Esophagus muscularis mucosa (tissue), 3 donors: ENCODE measurements around the gene NGFR.

ENCODE experiments used
- POLR2A ChIP-seq: fragments of 450-650 bp; IDR thresholded peaks from one replicate; pipeline ENCODE4 v1.6.1; 2017; ENCODE audit warnings: antibody characterized with exemption, moderate library complexity, mild to moderate bottlenecking, low read depth
- TF ChIP-seq, protein P1 (sequence below), 3 experiments: fragments of 200-600 bp in 2 of 3; fragments of 450-650 bp in 1 of 3; sonication (generic) in 2 of 3; IDR thresholded peaks; one replicate each; pipeline ENCODE4 v1.5.1; 2017 to 2019; ENCODE audit warnings: antibody characterized with exemption in 3 of 3, mild to moderate bottlenecking in 2 of 3, moderate library complexity in 1 of 3

DNA sequence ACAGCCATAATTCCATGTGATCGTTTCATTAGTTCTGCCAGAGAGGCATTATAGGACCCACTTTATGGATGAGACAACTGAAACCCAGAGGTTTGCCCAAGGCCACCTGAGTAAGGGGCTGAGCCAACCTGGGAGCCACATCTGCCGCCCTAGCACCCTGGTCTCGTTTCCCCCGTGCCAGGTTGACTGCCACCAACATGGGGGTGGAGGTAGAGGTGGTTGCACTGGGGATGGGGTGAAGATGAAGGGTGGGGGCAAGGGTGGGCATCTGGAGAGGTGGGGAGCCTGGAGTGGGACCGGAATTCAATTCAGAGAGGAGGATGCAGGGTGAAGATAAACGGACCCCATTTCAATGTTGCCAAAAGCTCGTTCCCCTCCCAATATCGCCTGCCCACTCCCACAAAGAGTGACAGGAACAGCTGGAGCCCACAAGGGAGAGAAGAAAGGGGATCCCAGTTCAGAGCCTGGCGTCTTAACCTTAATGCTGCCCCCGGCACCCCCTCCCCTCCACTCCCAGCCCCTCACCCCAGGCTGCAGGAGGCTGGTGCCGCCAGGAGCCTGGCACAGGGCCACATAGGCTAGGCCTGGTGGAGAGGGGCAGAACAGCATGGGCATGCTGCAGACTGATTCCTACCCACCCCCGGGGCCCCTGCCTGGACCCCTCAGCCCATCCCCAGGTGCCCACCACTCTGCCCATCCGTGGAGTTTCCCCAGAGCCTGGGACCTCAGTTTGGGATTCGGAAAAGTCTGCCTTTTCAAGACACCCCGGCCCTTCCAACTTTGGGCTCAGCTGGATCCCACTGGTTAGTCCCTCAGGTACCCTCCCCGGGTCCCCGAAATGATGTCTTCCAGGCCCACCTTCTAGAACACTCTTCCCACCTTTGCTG is 29.6 kb downstream of the NGFR start:
- TF ChIP-seq, protein P1, sequence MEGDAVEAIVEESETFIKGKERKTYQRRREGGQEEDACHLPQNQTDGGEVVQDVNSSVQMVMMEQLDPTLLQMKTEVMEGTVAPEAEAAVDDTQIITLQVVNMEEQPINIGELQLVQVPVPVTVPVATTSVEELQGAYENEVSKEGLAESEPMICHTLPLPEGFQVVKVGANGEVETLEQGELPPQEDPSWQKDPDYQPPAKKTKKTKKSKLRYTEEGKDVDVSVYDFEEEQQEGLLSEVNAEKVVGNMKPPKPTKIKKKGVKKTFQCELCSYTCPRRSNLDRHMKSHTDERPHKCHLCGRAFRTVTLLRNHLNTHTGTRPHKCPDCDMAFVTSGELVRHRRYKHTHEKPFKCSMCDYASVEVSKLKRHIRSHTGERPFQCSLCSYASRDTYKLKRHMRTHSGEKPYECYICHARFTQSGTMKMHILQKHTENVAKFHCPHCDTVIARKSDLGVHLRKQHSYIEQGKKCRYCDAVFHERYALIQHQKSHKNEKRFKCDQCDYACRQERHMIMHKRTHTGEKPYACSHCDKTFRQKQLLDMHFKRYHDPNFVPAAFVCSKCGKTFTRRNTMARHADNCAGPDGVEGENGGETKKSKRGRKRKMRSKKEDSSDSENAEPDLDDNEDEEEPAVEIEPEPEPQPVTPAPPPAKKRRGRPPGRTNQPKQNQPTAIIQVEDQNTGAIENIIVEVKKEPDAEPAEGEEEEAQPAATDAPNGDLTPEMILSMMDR (IDR thresholded peaks at IDR 0.05) = no peak
- no peak for TF ChIP-seq POLR2A
